GM03348 (cell line): ENCODE data around the gene SGIP1.
"Not testable (repeated sequence)": the region's sequence is repeated elsewhere in the genome, so short reads cannot be mapped to it uniquely, and the experiment has no call there.

ENCODE experiments used
- DNase-seq: peaks from one replicate; pipeline ENCODE4 v3.0.0; 2012; ENCODE audit warnings: low spot score

Gene SGIP1

GRCh38 chr1:66730462-66730861 lies 196.5 kb downstream of the SGIP1 start:
- DNase-seq, result no peak

GRCh38 chr1:66731170-66731865 lies 197.4 kb downstream of the SGIP1 start:
- DNase-seq, result no peak

- DNase-seq, result no peak
Observed at GRCh38 chr1:66732407-66733166, 198.6 kb downstream of the SGIP1 start.

GRCh38 chr1:66733348-66734017 lies 199.5 kb downstream of the SGIP1 start:
- no peak for DNase-seq

GRCh38 chr1:66734531-66734930 lies 200.6 kb downstream of the SGIP1 start:
- not testable (repeated sequence) for DNase-seq

GRCh38 chr1:66737836-66738235 lies 203.9 kb downstream of the SGIP1 start:
- DNase-seq, result no peak

GRCh38 chr1:66739401-66740157 lies 205.6 kb downstream of the SGIP1 start:
- DNase-seq, result no peak

GRCh38 chr1:66745451-66745850 lies 211.5 kb downstream of the SGIP1 start:
- no peak for DNase-seq

GRCh38 chr1:66747501-66747900 lies 213.5 kb downstream of the SGIP1 start:
- peak; percentile 18 for DNase-seq

GRCh38 chr1:66750577-66750976 lies 216.6 kb downstream of the SGIP1 start:
- no peak for DNase-seq

GRCh38 chr1:66751160-66751559 lies 217.2 kb downstream of the SGIP1 start:
- no peak for DNase-seq

GRCh38 chr1:66752000-66752592 lies 218.1 kb downstream of the SGIP1 start, which contains the start of gene DYNLT5:
Gene DYNLT5, plus strand, starts transcription at chr1:66752459. Its CDS starts 2,200 bp downstream, at chr1:66754659.
- peak; percentile 81 for DNase-seq

GRCh38 chr1:66752671-66753371 lies 218.9 kb downstream of the SGIP1 start:
- no peak for DNase-seq

GRCh38 chr1:66757722-66758240 lies 223.8 kb downstream of the SGIP1 start:
- no peak for DNase-seq

- DNase-seq, result no peak
Observed at GRCh38 chr1:66758241-66758755, 224.3 kb downstream of the SGIP1 start.

GRCh38 chr1:66760506-66760905 lies 226.6 kb downstream of the SGIP1 start:
- no peak for DNase-seq

GRCh38 chr1:66761221-66761620 lies 227.3 kb downstream of the SGIP1 start:
- DNase-seq, result no peak

GRCh38 chr1:66764994-66765578 lies 231.1 kb downstream of the SGIP1 start:
- DNase-seq, result peak; percentile 62

GRCh38 chr1:66767626-66768025 lies 233.7 kb downstream of the SGIP1 start:
- DNase-seq, result no peak

GRCh38 chr1:66768965-66769364 lies 235.0 kb downstream of the SGIP1 start:
- DNase-seq, result no peak
